Mucosa of stomach (tissue), 1 donor: ENCODE data around the gene IWS1.

Experiments used
- H3K27me3 ChIP-seq: one replicate; pipeline ENCODE4 v1.7.0; 2013; ENCODE audit warnings: mild to moderate bottlenecking, low read length; ENCODE audit not compliant: control insufficient read depth, insufficient read depth
- H3K36me3 ChIP-seq: one replicate; pipeline ENCODE4 v1.7.0; 2013; ENCODE audit warnings: low read length; ENCODE audit not compliant: control insufficient read depth, insufficient read depth
- H3K4me1 ChIP-seq: one replicate; pipeline ENCODE4 v1.7.0; 2013; ENCODE audit warnings: mild to moderate bottlenecking, low read length; ENCODE audit not compliant: control insufficient read depth, insufficient read depth
- H3K4me3 ChIP-seq: one replicate; pipeline ENCODE4 v1.7.0; 2013; ENCODE audit warnings: low read length
- H3K9ac ChIP-seq: one replicate; pipeline ENCODE4 v1.7.0; 2013; ENCODE audit warnings: mild to moderate bottlenecking, low read length, moderate library complexity
- H3K9me3 ChIP-seq: one replicate; pipeline ENCODE4 v1.7.0; 2013; ENCODE audit warnings: mild to moderate bottlenecking, low read length, moderate library complexity; ENCODE audit not compliant: control insufficient read depth
- donor health status: Pancreatic carcinoma.

Gene IWS1

GRCh38 chr2:127520424-127520823 is 5.9 kb downstream of the IWS1 start:
- no peak overlapping the region for H3K9ac ChIP-seq
- H3K27me3 ChIP-seq, result no peaks in the 10 kb centered on the region
- no peak overlapping the region for H3K4me3 ChIP-seq
- H3K4me1 ChIP-seq, result no peaks in the 10 kb centered on the region
- no peaks in the 10 kb centered on the region for H3K36me3 ChIP-seq
- H3K9me3 ChIP-seq, result no peaks in the 10 kb centered on the region

DNA sequence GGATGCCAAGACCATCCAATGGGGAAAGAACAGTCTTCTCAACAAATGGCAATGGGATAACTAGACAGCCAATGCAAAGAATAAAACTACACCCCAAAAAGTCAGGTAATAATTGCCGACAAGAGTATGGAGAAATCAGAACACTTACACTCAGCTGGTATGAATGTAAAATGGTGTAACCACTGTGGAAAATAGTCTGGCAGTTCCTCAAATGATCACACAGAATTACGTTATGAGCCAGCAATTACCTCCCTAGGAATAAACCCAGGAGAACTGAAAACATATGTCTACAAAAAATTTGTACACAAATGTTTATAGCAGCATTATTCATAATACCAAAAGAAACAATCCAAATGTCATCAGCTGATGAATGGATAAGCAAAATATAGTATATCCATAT is 8.8 kb downstream of the IWS1 start:
- Histone ChIP-seq H3K27me3 (no peaks in the 10 kb centered on the region), H3K9me3 (no peaks in the 10 kb centered on the region), H3K9ac (no peak overlapping the region), H3K4me1 (no peaks in the 10 kb centered on the region), H3K36me3 (no peaks in the 10 kb centered on the region), H3K4me3 (no peak overlapping the region)

- no peak overlapping the region for H3K9ac ChIP-seq
- no peak overlapping the region for H3K4me3 ChIP-seq
- no peaks in the 10 kb centered on the region for H3K27me3 ChIP-seq
- no peaks in the 10 kb centered on the region for H3K4me1 ChIP-seq
- H3K9me3 ChIP-seq, result no peaks in the 10 kb centered on the region
- H3K36me3 ChIP-seq, result no peaks in the 10 kb centered on the region
These were observed 10.1 kb downstream of the IWS1 start for GRCh38 chr2:127516041-127516762.

GRCh38 chr2:127515383-127515915 is 10.8 kb downstream of the IWS1 start:
- H3K36me3 ChIP-seq, result no peaks in the 10 kb centered on the region
- H3K4me1 ChIP-seq, result no peaks in the 10 kb centered on the region
- H3K27me3 ChIP-seq, result no peaks in the 10 kb centered on the region
- no peaks in the 10 kb centered on the region for H3K9me3 ChIP-seq
- no peak overlapping the region for H3K9ac ChIP-seq
- no peak overlapping the region for H3K4me3 ChIP-seq

- H3K4me1 ChIP-seq, result no peaks in the 10 kb centered on the region
- H3K4me3 ChIP-seq, result no peak overlapping the region
- H3K36me3 ChIP-seq, result no peaks in the 10 kb centered on the region
- H3K9me3 ChIP-seq, result no peaks in the 10 kb centered on the region
- H3K9ac ChIP-seq, result no peak overlapping the region
- no peaks in the 10 kb centered on the region for H3K27me3 ChIP-seq
These were observed 11.8 kb downstream of the IWS1 start for GRCh38 chr2:127514485-127514884.

GRCh38 chr2:127514076-127514475 is 12.2 kb downstream of the IWS1 start:
- no peak overlapping the region for H3K9ac ChIP-seq
- no peak overlapping the region for H3K4me3 ChIP-seq
- no peaks in the 10 kb centered on the region for H3K9me3 ChIP-seq
- no peaks in the 10 kb centered on the region for H3K36me3 ChIP-seq
- no peaks in the 10 kb centered on the region for H3K27me3 ChIP-seq
- H3K4me1 ChIP-seq, result no peaks in the 10 kb centered on the region

- H3K9ac ChIP-seq, result no peak overlapping the region
- no peaks in the 10 kb centered on the region for H3K4me1 ChIP-seq
These were observed 13.9 kb downstream of the IWS1 start for GRCh38 chr2:127512362-127512761.

GRCh38 chr2:127511917-127512316 is 14.4 kb downstream of the IWS1 start:
- Histone ChIP-seq H3K4me3 (no peak overlapping the region), H3K4me1 (no peaks in the 10 kb centered on the region)

More at GRCh38 chr2:127512362-127512761, 13.9 kb downstream of the IWS1 start:
- Histone ChIP-seq H3K4me3 (no peak overlapping the region), H3K9me3 (no peaks in the 10 kb centered on the region), H3K27me3 (no peaks in the 10 kb centered on the region), H3K36me3 (no peaks in the 10 kb centered on the region)

GRCh38 chr2:127511090-127511695 is 15.1 kb downstream of the IWS1 start:
- no peak overlapping the region for H3K4me3 ChIP-seq
- no peaks in the 10 kb centered on the region for H3K4me1 ChIP-seq
- H3K36me3 ChIP-seq, result no peaks in the 10 kb centered on the region
- H3K27me3 ChIP-seq, result no peaks in the 10 kb centered on the region
- no peaks in the 10 kb centered on the region for H3K9me3 ChIP-seq
- no peak overlapping the region for H3K9ac ChIP-seq

More at GRCh38 chr2:127511917-127512316, 14.4 kb downstream of the IWS1 start:
- H3K36me3 ChIP-seq, result no peaks in the 10 kb centered on the region
- no peak overlapping the region for H3K9ac ChIP-seq
- H3K9me3 ChIP-seq, result no peaks in the 10 kb centered on the region
- H3K27me3 ChIP-seq, result no peaks in the 10 kb centered on the region

DNA sequence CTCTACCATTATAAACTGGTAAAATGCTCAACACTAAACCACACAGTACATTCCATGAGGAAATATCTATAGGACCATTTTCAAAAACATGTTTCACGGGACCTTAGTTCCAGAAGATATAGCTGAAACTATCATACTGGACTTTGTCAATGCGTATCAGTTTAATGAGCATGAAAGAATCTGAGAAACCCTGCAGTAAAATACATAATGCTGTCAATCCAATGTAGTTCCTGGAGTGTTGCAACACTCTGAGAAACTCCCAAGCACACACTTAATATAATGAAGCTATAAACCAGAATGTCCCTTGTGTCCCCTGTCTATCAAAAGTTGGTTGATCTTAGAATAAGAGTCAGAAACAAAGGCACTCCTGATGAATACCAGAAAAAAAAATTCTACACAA is 16.2 kb downstream of the IWS1 start:
- H3K4me1 ChIP-seq, result no peaks in the 10 kb centered on the region

GRCh38 chr2:127508631-127509034 is 17.7 kb downstream of the IWS1 start:
- H3K9me3 ChIP-seq, result no peaks in the 10 kb centered on the region
- no peaks in the 10 kb centered on the region for H3K4me1 ChIP-seq
- H3K27me3 ChIP-seq, result no peaks in the 10 kb centered on the region
- peaks cover 9% of the 10 kb centered on the region for H3K36me3 ChIP-seq
- no peak overlapping the region for H3K4me3 ChIP-seq
- H3K9ac ChIP-seq, result no peak overlapping the region

More for the DNA sequence above, 16.2 kb downstream of the IWS1 start:
- Histone ChIP-seq H3K4me3 (no peak overlapping the region), H3K27me3 (no peaks in the 10 kb centered on the region), H3K36me3 (peaks cover 4% of the 10 kb centered on the region), H3K9me3 (no peaks in the 10 kb centered on the region), H3K9ac (no peak overlapping the region)

DNA sequence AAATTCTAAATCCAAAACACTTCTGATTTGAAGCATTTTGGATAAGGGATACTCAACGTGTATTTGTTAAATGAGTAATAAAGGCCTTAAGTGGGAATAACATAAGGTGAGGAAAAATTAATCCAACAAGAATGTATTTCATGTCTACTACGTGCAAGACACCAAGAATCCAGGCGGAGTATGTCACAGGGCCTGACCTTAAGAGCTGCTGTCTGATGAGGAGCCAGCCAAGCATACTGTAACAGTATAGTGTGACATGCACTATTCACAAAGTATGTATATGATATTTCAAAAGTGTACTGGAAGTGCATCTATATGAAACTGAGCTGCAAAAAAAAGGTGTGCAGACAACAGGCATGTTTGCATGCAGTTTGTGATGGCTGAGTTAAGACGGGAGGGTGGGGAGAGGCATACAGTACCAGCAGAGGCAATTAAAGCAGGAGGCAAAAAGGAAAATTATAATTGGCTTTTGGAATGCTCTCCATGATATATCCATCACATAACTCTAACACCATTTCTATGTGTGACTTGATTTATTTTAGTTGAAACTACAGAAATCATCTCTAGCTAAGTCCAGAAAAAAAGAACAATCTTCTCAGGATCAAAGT is 18.2 kb downstream of the IWS1 start:
- Histone ChIP-seq H3K9ac (no peak overlapping the region), H3K9me3 (no peaks in the 10 kb centered on the region), H3K36me3 (peaks cover 9% of the 10 kb centered on the region), H3K27me3 (no peaks in the 10 kb centered on the region), H3K4me1 (no peaks in the 10 kb centered on the region), H3K4me3 (no peak overlapping the region)
